Nucleus accumbens (tissue), 56 donors: ENCODE results near the gene RNF32.

ENCODE experiments used
- DNase-seq, 56 donors: peaks; one replicate each; lab custom pipeline; 2025; lab: John Stamatoyannopoulos, UW

The RNF32 gene

DNA sequence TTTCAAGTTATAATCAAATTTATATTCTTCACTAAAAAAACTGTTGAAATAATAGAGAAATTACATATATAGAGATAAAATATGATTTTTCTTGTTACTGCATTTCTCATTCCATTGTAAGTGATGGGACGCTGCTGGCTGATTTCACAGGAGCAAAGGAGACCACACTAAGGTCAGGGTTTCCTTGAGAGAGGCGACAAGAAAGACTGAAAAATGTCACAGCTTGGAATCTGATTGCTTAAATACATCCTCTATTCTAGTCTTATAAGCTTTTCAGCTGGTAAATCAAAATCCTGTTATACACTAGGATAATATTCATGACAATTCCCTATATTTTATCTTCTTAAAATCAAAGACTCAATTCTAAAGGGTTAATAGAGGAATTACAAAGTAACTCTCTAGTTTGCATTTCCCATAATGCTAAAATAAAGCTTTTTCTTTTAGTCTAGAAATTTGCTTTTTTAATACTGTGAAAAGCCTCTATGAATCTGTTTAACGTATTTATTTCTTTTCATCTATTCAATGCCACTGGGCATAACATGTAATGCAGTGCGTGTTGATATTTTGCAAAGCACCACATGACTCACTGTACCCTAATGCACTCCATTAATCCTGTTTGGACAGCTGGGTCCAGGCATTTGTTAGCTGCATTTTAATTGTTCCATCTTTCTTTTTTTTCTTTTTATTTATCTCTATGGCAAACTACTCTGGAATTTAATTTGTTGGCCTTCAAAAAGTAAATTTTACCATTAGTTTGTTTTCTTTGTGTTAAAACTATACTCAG, 81.7 kb downstream of the RNF32 start:
- no peak for DNase-seq

DNA sequence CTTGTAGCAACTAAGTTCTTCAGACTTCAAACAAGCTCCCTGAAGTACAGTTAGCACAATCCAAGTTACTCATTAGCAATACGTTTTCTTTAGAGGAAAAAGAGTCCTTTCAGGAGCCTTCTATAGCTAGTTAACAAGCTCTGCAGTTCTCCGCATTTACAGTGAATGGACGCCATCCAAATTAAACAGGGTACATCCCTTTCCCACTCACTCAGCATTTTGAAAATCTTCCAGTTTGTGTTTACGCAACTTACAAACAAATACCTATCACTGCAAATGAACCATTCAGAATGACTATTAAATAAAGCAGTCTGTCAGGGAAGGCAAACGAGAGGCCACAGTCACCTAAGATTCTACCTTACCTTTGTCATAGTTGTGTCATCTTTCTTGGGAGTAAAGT, 84.5 kb downstream of the RNF32 start:
- DNase-seq, result peak in 1 of 56 donors; percentile 9

DNA sequence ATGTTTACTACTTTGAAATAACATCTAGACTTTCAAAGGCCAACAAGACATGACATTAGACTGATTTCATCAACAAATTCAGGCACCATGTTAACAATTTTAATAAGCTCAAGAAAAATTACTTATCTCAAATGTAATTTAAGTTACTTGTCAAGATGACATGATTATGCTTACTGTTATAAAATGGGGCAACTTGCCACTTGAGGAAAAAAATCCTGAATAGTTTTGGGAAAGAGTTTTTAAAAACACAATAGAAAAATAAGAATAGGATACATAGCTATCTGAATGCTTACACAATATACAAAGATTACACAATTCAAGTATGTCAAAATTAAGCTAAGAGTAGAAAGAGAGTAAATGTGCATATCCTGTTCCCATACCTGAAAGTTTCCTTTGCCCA, 85.4 kb downstream of the RNF32 start:
- no peak for DNase-seq
